HepG2 (cell line): ENCODE data around the gene VWA5B1. TPM values are rescaled to one million over a fixed set of nuclear protein-coding genes. Genes with fewer than 3 reads are reported as not detected.

Experiments
- ATAC-seq: fragments of 200-7000 bp; cut with Tn5 transposase; 3 replicates; pipeline ENCODE4 v1.9.1; 2020; ENCODE audit warnings: mild to moderate bottlenecking, moderate library complexity
- BruUV-seq: library from RNA; stranded (reverse); fragments of 400-500 nt; replicated peaks from 2 replicates; lab custom pipeline; 2021; lab: Mats Ljungman, UMichigan
- CTCF ChIA-PET: fragments of 300-600 bp; formaldehyde crosslinking; extraction: SDS; loops from one replicate; lab custom pipeline; 2021; ENCODE audit warnings: low total read pairs, inconsistent platforms, low intra/inter-chr PET ratio; lab: Yijun Ruan, JAX
- POLR2A ChIA-PET: fragments of 350-600 bp; sonication (Branson Sonifier 250); formaldehyde crosslinking; loops from one replicate; lab custom pipeline; 2020; ENCODE audit warnings: antibody characterized with exemption, inconsistent platforms; lab: Yijun Ruan, JAX
- DNase-seq: peaks from one replicate; pipeline ENCODE4 v3.0.0-alpha.2; 2015; ENCODE audit warnings: low spot score
- FAIRE-seq: peaks from 3 replicates; lab custom pipeline; 2011; peaks lifted over from hg19 to GRCh38; lab: Jason Lieb, UNC
- H2AFZ ChIP-seq: one replicate; pipeline ENCODE4 v1.6.1; 2011; ENCODE audit warnings: low read length, inconsistent platforms
- H3K27ac ChIP-seq: fragments of 300-600 bp; 3 replicates; pipeline ENCODE4 v1.8.0; 2011; ENCODE audit warnings: mixed run types, mild to moderate bottlenecking, mixed read lengths, low read length, inconsistent platforms; ENCODE audit not compliant: insufficient read depth; ENCODE audit errors: extremely low read length
- H3K27me3 ChIP-seq, 2 experiments: fragments of 200-600 bp in 1 of 2; 2 replicates in 1 of 2; 3 replicates in 1 of 2; pipeline versions ENCODE4 v1.6.0 to v1.8.0; 2011; ENCODE audit warnings: low read length in 2 of 2, mild to moderate bottlenecking in 2 of 2, moderate library complexity in 2 of 2, inconsistent platforms in 1 of 2; ENCODE audit not compliant: insufficient read depth in 2 of 2, control insufficient read depth in 1 of 2
- H3K36me3 ChIP-seq, 2 experiments: fragments of 200-600 bp in 1 of 2; replicated peaks in 1 of 2; 2 replicates in 1 of 2; 3 replicates in 1 of 2; pipeline versions ENCODE4 v1.5.1 to v1.8.0; 2011; ENCODE audit warnings: low read length in 2 of 2, inconsistent platforms in 1 of 2; ENCODE audit not compliant: insufficient read depth in 2 of 2, control insufficient read depth in 1 of 2
- H3K4me1 ChIP-seq: 2 replicates; pipeline ENCODE4 v1.5.1; 2012; ENCODE audit warnings: low read length, inconsistent platforms; ENCODE audit not compliant: insufficient read depth
- H3K4me2 ChIP-seq: 2 replicates; pipeline ENCODE4 v1.6.0; 2011; ENCODE audit warnings: low read depth, low read length, inconsistent platforms
- H3K4me3 ChIP-seq, 3 experiments: fragments of 200-600 bp in 1 of 3; sonication (generic), shearing (Covaris generic) in 1 of 3; replicated peaks in 1 of 3; 2 replicates each; pipeline ENCODE4 v1.5.1; 2011 to 2016; ENCODE audit warnings: low read length in 3 of 3, inconsistent platforms in 2 of 3, low read depth in 2 of 3, mild to moderate bottlenecking in 2 of 3, control low read depth in 1 of 3, mixed read lengths in 1 of 3; ENCODE audit not compliant: insufficient read depth in 1 of 3
- H3K79me2 ChIP-seq: one replicate; pipeline ENCODE4 v1.6.1; 2011; ENCODE audit warnings: low read length, inconsistent platforms; ENCODE audit not compliant: insufficient read depth
- H3K9ac ChIP-seq: 2 replicates; pipeline ENCODE4 v1.6.0; 2011; ENCODE audit warnings: mild to moderate bottlenecking, low read depth, low read length, inconsistent platforms; ENCODE audit not compliant: insufficient read depth
- H3K9me3 ChIP-seq: 2 replicates; pipeline ENCODE4 v1.5.1; 2012; ENCODE audit warnings: mild to moderate bottlenecking, low read length
- H4K20me1 ChIP-seq: 2 replicates; pipeline ENCODE4 v1.6.0; 2011; ENCODE audit warnings: inconsistent platforms, mild to moderate bottlenecking, low read length, moderate library complexity; ENCODE audit not compliant: insufficient read depth
- ARNT ChIP-seq: fragments of 450-650 bp; IDR thresholded peaks from 2 replicates; pipeline ENCODE4 v1.6.1; 2017
- CEBPB ChIP-seq: IDR thresholded peaks from 2 replicates; pipeline ENCODE4 v1.6.1; 2011; ENCODE audit warnings: low read depth, low read length, improper control_type of control experiment, borderline replicate concordance
- IRX3 ChIP-seq: sonication (generic); formaldehyde crosslinking; IDR thresholded peaks from 2 replicates; pipeline ENCODE4 v1.8.1; 2023; ENCODE audit warnings: mild to moderate bottlenecking, low read depth, missing genetic modification reagents, borderline replicate concordance
- KDM5B ChIP-seq: sonication (generic); formaldehyde crosslinking; IDR thresholded peaks from 2 replicates; pipeline ENCODE4 v1.4.0; 2020; ENCODE audit warnings: missing genetic modification reagents, mild to moderate bottlenecking, borderline replicate concordance
- PHB2 ChIP-seq: fragments of 450-650 bp; IDR thresholded peaks from 2 replicates; pipeline ENCODE4 v1.6.1; 2018; ENCODE audit not compliant: partially characterized antibody
- RFXANK ChIP-seq: IDR thresholded peaks from 2 replicates; pipeline ENCODE4 v1.6.1; 2016
- ZNF101 ChIP-seq: sonication (generic); formaldehyde crosslinking; IDR thresholded peaks from 2 replicates; pipeline ENCODE4 v1.4.0; 2020; ENCODE audit warnings: mild to moderate bottlenecking, low read depth, missing genetic modification reagents, borderline replicate concordance
- WGBS: methylation state at CpG from one replicate; pipeline ENCODE4 v1.1.6; 2017; ENCODE audit warnings: low lambda C conversion rate; 5-methylcytosine and 5-hydroxymethylcytosine counted together
- in situ Hi-C: cut with HindIII; loops from 2 replicates; pipeline ENCODE4 v1.10.0; 2017; ENCODE audit warnings: low pct_unique_long_range_greater_than_20kb; ENCODE audit not compliant: extremely low pct_ligation_motif_present
- intact Hi-C: fragments of 100-400 bp; cut with micrococcal nuclease; formaldehyde crosslinking; loops from one replicate; pipeline ENCODE4 v1.10.0; 2022; ENCODE audit not compliant: unreplicated experiment
- polyA plus RNA-seq, 8 experiments: library from polyadenylated mRNA; depleted of rRNA in 3 of 8; stranded (reverse) in 7 of 8; unstranded in 1 of 8; fragments of >200 nt; fragmentation: Illumina TruSeq in 4 of 8; extraction: Trizol in 4 of 8; gene quantifications; 2 replicates each; pipeline versions ENCODE4 v1.2.1 to v1.2.3, GENCODE V29; 2011 to 2016; ENCODE audit warnings: low read depth in 4 of 8, missing spikeins in 1 of 8, mixed read lengths in 1 of 8; ENCODE audit not compliant: insufficient read depth in 1 of 8
- total RNA-seq, 5 experiments: library from RNA; depleted of rRNA; stranded (reverse); fragments of >200 nt; fragmentation: Illumina TruSeq; extraction: Trizol; gene quantifications; 2 replicates each; pipeline ENCODE4 v1.2.3, GENCODE V29; 2016; ENCODE audit warnings: low read depth in 1 of 5
- TF ChIP-seq, protein P1 (sequence below): fragments of 450-650 bp; IDR thresholded peaks from 2 replicates; pipeline ENCODE4 v1.6.1; 2016
- TF ChIP-seq, protein P2 (sequence below): sonication (generic); formaldehyde crosslinking; IDR thresholded peaks from 2 replicates; pipeline ENCODE4 v1.9.0; 2021; ENCODE audit warnings: missing genetic modification reagents, borderline replicate concordance
- TF ChIP-seq, protein P3 (sequence below): sonication (generic); formaldehyde crosslinking; IDR thresholded peaks from 2 replicates; pipeline ENCODE4 v1.5.1; 2020; ENCODE audit warnings: mild to moderate bottlenecking, missing genetic modification reagents, borderline replicate concordance
- TF ChIP-seq, protein P4 (sequence below), 2 experiments: sonication (generic) in 1 of 2; formaldehyde crosslinking in 1 of 2; IDR thresholded peaks; 2 replicates each; pipeline versions ENCODE4 v1.5.1 to v1.6.1; 2011 to 2020; ENCODE audit warnings: borderline replicate concordance in 1 of 2, low read depth in 1 of 2, low read length in 1 of 2, mild to moderate bottlenecking in 1 of 2, missing genetic modification reagents in 1 of 2, moderate library complexity in 1 of 2

VWA5B1 gene
- total and polyA plus RNA-seq, 2 of the 13 experiments (the other 11 are each of a cell fraction or from before 2014, with no cell fraction given) = not detected

DNA sequence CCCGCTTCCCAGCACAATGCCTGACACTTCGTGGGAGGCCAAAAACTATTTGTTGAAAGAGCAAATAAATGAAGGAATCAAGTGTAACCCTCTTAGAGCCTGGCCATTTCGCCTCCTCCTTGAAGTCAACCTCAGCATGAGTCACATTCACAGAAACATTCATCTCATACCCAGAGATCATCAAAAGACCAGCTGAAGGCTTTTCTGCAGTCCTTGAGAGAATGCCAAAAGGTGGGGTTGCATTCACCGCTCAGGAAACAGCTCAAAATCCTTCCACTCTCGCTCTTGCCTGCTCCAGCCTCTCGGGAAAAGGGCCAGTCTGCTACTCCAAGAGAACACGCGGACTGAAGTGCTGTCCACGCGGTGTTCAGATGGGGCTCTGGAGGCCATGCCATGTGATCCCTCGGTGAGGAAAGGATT lies 90.0 kb downstream of the VWA5B1 start:
- no peaks in the 10 kb centered on the region for H3K79me2 ChIP-seq
- FAIRE-seq (no peak), ATAC-seq (no peak), DNase-seq (no peak)
- H2AFZ ChIP-seq = no peak overlapping the region
- ChIA-PET CTCF (no interaction called here), POLR2A (no interaction called here)
- no peak overlapping the region for H3K4me2 ChIP-seq
- no peaks in the 10 kb centered on the region for H3K36me3 ChIP-seq
- H3K27me3 ChIP-seq = peaks cover 0 to 21% of the 10 kb centered on the region in 2 experiments; a peak in 3 of 5 replicates
- intact Hi-C loops (no loop called here), in situ Hi-C loops (no loop called here)
- no peak overlapping the region for H3K9ac ChIP-seq
- H3K27ac ChIP-seq = no peak overlapping the region
- BruUV-seq = no TSS peak
- H3K4me1 ChIP-seq = no peaks in the 10 kb centered on the region
- no peaks in the 10 kb centered on the region for H3K9me3 ChIP-seq
- TF ChIP-seq, protein P1, sequence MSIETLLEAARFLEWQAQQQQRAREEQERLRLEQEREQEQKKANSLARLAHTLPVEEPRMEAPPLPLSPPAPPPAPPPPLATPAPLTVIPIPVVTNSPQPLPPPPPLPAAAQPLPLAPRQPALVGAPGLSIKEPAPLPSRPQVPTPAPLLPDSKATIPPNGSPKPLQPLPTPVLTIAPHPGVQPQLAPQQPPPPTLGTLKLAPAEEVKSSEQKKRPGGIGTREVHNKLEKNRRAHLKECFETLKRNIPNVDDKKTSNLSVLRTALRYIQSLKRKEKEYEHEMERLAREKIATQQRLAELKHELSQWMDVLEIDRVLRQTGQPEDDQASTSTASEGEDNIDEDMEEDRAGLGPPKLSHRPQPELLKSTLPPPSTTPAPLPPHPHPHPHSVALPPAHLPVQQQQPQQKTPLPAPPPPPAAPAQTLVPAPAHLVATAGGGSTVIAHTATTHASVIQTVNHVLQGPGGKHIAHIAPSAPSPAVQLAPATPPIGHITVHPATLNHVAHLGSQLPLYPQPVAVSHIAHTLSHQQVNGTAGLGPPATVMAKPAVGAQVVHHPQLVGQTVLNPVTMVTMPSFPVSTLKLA = 0 out of 2 replicates have a peak, but pooled peaks have one; percentile 25
- TF ChIP-seq KDM5B (CRISPR knock-in tag) = no peak
- TF ChIP-seq, protein P2, sequence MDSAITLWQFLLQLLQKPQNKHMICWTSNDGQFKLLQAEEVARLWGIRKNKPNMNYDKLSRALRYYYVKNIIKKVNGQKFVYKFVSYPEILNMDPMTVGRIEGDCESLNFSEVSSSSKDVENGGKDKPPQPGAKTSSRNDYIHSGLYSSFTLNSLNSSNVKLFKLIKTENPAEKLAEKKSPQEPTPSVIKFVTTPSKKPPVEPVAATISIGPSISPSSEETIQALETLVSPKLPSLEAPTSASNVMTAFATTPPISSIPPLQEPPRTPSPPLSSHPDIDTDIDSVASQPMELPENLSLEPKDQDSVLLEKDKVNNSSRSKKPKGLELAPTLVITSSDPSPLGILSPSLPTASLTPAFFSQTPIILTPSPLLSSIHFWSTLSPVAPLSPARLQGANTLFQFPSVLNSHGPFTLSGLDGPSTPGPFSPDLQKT (CRISPR knock-in tag) = no peak
- H3K4me3 ChIP-seq = no peak overlapping the region
- WGBS = 13% methylated on average over 8 of the region's 11 CpGs
- no peaks in the 10 kb centered on the region for H4K20me1 ChIP-seq

DNA sequence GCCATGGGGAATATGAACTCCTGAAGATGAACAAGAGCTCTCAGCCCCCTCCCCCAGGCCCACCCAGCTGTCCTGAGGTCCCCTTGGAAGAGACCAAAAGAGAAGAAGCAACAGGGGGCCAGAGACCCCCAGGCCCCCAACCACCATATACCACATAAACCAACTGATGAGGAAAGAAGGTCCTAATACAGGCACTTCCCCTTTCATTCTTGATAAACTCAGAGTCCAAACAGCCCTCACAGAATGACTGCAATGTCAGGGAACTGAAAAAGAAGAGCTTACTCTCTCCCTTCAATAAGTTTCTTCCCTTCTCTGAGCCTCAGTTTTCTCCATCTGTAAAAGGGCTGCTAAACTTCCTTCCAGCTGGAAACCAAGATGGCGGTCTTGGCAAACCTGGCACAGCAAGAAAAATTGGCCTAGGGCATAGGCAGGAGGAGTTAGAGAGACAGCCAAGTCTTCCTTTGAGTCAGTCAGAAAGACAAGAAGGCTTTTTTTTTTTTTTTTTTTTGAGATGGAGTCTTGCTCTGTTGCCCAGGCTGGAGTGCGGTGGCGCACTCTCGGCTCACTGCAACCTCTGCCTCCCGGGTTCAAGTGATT lies 90.5 kb downstream of the VWA5B1 start:
- ATAC-seq = no peak
- H3K4me2 ChIP-seq = no peak overlapping the region
- intact Hi-C loops = no loop called here
- H3K9me3 ChIP-seq = no peaks in the 10 kb centered on the region
- H3K36me3 ChIP-seq = no peaks in the 10 kb centered on the region
- peaks cover 0 to 22% of the 10 kb centered on the region in 2 experiments; a peak in 3 of 5 replicates for H3K27me3 ChIP-seq
- 80% methylated on average over 5 of the region's 5 CpGs for WGBS
- H3K27ac ChIP-seq = no peak overlapping the region
- no peaks in the 10 kb centered on the region for H3K4me1 ChIP-seq
- in situ Hi-C loops = no loop called here
- DNase-seq = no peak
- no peak overlapping the region for H2AFZ ChIP-seq
- no peak overlapping the region for H3K9ac ChIP-seq
- no TSS peak for BruUV-seq
- H4K20me1 ChIP-seq = no peaks in the 10 kb centered on the region
- no peaks in the 10 kb centered on the region for H3K79me2 ChIP-seq
- no peak for FAIRE-seq
- CTCF ChIA-PET = no interaction called here
- POLR2A ChIA-PET = no interaction called here
- H3K4me3 ChIP-seq = no peak overlapping the region
- TF ChIP-seq RFXANK (CRISPR knock-in tag) (no peak), ARNT (no peak), IRX3 (CRISPR knock-in tag) (no peak), PHB2 (no peak), CEBPB (no peak), ZNF101 (no peak)
- TF ChIP-seq, protein P3, sequence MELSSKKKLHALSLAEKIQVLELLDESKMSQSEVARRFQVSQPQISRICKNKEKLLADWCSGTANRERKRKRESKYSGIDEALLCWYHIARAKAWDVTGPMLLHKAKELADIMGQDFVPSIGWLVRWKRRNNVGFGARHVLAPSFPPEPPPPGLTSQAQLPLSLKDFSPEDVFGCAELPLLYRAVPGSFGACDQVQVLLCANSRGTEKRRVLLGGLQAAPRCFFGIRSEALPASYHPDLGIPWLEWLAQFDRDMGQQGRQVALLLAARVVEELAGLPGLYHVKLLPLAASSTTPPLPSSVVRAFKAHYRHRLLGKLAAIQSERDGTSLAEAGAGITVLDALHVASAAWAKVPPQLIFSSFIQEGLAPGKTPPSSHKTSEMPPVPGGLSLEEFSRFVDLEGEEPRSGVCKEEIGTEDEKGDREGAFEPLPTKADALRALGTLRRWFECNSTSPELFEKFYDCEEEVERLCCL (CRISPR knock-in tag) = no peak
- TF ChIP-seq, protein P4, sequence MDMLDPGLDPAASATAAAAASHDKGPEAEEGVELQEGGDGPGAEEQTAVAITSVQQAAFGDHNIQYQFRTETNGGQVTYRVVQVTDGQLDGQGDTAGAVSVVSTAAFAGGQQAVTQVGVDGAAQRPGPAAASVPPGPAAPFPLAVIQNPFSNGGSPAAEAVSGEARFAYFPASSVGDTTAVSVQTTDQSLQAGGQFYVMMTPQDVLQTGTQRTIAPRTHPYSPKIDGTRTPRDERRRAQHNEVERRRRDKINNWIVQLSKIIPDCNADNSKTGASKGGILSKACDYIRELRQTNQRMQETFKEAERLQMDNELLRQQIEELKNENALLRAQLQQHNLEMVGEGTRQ (IDR thresholded peaks at IDR 0.05; ENCODE audit: low read depth, low read length) = no peak
- TF ChIP-seq, protein P4 (CRISPR knock-in tag; IDR thresholded peaks at IDR 0.05; ENCODE audit: borderline replicate concordance) = no peak
